Measurements from ENCODE around the gene ST7. TPM values are rescaled to one million over a fixed set of nuclear protein-coding genes. Genes with fewer than 3 reads are reported as not detected.

The ST7 gene
- total RNA-seq, 1 donor, result 19.9 TPM

DNA sequence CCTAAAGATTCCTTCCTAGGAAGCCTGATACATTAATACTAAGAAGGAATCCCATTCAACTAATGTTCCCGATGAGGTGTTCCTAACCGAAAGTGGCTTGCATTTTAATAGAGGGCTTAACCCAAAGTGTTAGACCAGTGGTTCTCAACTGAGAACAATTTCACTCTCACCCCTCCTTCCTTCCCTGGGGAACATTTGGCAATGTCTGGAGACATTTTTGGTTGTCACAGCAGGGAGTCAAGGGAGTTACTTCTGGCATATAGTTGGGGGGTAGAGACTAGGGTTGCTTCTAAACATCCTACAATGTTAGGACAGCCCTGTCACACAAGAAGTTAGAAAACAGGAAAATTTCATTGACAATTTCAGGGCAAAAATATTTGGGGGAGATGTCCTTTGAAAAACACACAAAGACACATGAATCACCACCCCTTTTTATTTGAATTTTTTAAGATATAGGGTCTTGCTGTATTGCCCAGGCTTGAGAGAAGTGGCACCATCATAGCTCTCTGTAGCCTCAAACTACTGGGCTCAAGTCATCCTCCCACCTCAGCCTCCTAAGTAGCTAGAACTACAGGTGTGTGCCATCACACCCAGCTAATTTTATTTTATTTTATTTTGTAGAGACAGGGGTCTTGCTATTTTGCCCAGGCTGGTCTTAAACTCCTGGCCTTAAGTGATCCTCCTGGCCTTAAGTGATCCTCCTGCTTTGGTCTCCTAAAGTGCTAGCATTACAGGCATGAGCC, 318.9 kb downstream of the ST7 start:
- Histone ChIP-seq H3K9me3 (ENCODE audit: low read depth, low read length) (no peaks in the 10 kb centered on the region), H4K20me1 (ENCODE audit: insufficient read depth, low read length) (no peaks in the 10 kb centered on the region), H3K4me3 (ENCODE audit: insufficient read depth, low read length) (no peak overlapping the region), H3K27me3 (ENCODE audit: insufficient read depth, low read length) (no peaks in the 10 kb centered on the region), H2AFZ (ENCODE audit: low read length) (no peak overlapping the region), H3K27ac (ENCODE audit: low read depth, low read length) (no peak overlapping the region), H3K4me2 (ENCODE audit: insufficient read depth, low read length) (no peak overlapping the region), H3K79me2 (ENCODE audit: insufficient read depth, low read length) (no peaks in the 10 kb centered on the region), H3K4me1 (ENCODE audit: insufficient read depth, low read length) (peaks cover 19% of the 10 kb centered on the region), H3K36me3 (ENCODE audit: insufficient read depth, low read length) (no peaks in the 10 kb centered on the region)
- TF ChIP-seq, protein P1, sequence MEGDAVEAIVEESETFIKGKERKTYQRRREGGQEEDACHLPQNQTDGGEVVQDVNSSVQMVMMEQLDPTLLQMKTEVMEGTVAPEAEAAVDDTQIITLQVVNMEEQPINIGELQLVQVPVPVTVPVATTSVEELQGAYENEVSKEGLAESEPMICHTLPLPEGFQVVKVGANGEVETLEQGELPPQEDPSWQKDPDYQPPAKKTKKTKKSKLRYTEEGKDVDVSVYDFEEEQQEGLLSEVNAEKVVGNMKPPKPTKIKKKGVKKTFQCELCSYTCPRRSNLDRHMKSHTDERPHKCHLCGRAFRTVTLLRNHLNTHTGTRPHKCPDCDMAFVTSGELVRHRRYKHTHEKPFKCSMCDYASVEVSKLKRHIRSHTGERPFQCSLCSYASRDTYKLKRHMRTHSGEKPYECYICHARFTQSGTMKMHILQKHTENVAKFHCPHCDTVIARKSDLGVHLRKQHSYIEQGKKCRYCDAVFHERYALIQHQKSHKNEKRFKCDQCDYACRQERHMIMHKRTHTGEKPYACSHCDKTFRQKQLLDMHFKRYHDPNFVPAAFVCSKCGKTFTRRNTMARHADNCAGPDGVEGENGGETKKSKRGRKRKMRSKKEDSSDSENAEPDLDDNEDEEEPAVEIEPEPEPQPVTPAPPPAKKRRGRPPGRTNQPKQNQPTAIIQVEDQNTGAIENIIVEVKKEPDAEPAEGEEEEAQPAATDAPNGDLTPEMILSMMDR (IDR thresholded peaks at IDR 0.05; ENCODE audit: extremely low read depth, low read depth, low read length), result no peak
- no peak for DNase-seq (ENCODE audit: insufficient read length, low spot score, missing footprints)

DNA sequence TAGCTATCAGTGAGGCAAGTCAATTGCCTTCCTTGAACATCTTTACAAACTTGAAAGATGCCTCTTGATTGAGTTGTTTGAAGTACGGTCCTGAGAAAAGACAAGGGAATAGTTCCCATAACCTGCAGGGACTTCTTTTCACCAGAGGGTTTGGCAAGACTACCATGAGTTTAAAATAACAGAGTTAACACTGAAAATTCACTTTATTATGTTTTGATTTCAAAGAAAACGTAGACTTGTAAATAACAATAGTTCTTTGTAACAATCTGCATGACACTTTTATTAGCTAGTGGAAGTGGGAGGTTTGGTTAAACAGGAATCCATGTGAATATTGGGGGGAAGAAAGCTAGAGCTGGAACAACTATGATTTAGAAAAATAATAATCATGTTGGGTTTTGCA, 320.0 kb downstream of the ST7 start:
- H3K27ac ChIP-seq (ENCODE audit: low read depth, low read length), result no peak overlapping the region
- peaks cover 19% of the 10 kb centered on the region for H3K4me1 ChIP-seq (ENCODE audit: insufficient read depth, low read length)
- H2AFZ ChIP-seq (ENCODE audit: low read length), result no peak overlapping the region
- no peaks in the 10 kb centered on the region for H3K27me3 ChIP-seq (ENCODE audit: insufficient read depth, low read length)
- H3K4me2 ChIP-seq (ENCODE audit: insufficient read depth, low read length), result no peak overlapping the region
- TF ChIP-seq, protein P1 (IDR thresholded peaks at IDR 0.05; ENCODE audit: extremely low read depth, low read depth, low read length), result no peak
- DNase-seq (ENCODE audit: insufficient read length, low spot score, missing footprints), result no peak
- H3K4me3 ChIP-seq (ENCODE audit: insufficient read depth, low read length), result no peak overlapping the region
- H4K20me1 ChIP-seq (ENCODE audit: insufficient read depth, low read length), result no peaks in the 10 kb centered on the region
- no peaks in the 10 kb centered on the region for H3K79me2 ChIP-seq (ENCODE audit: insufficient read depth, low read length)
- H3K9me3 ChIP-seq (ENCODE audit: low read depth, low read length), result no peaks in the 10 kb centered on the region
- no peaks in the 10 kb centered on the region for H3K36me3 ChIP-seq (ENCODE audit: insufficient read depth, low read length)

- no peak overlapping the region for H3K4me2 ChIP-seq (ENCODE audit: insufficient read depth, low read length)
- no peaks in the 10 kb centered on the region for H3K36me3 ChIP-seq (ENCODE audit: insufficient read depth, low read length)
- no peaks in the 10 kb centered on the region for H3K9me3 ChIP-seq (ENCODE audit: low read depth, low read length)
- no peaks in the 10 kb centered on the region for H3K79me2 ChIP-seq (ENCODE audit: insufficient read depth, low read length)
- peaks cover 19% of the 10 kb centered on the region for H3K4me1 ChIP-seq (ENCODE audit: insufficient read depth, low read length)
- no peaks in the 10 kb centered on the region for H3K27me3 ChIP-seq (ENCODE audit: insufficient read depth, low read length)
- H4K20me1 ChIP-seq (ENCODE audit: insufficient read depth, low read length), result no peaks in the 10 kb centered on the region
- H3K4me3 ChIP-seq (ENCODE audit: insufficient read depth, low read length), result no peak overlapping the region
- DNase-seq (ENCODE audit: insufficient read length, low spot score, missing footprints), result no peak
- TF ChIP-seq, protein P1 (IDR thresholded peaks at IDR 0.05; ENCODE audit: extremely low read depth, low read depth, low read length), result no peak
- no peak overlapping the region for H2AFZ ChIP-seq (ENCODE audit: low read length)
- no peak overlapping the region for H3K27ac ChIP-seq (ENCODE audit: low read depth, low read length)
These were observed 320.5 kb downstream of the ST7 start for GRCh38 chr7:117273814-117274225.

GRCh38 chr7:117274951-117275350, 321.6 kb downstream of the ST7 start:
- Histone ChIP-seq H3K4me2 (ENCODE audit: insufficient read depth, low read length) (no peak overlapping the region), H4K20me1 (ENCODE audit: insufficient read depth, low read length) (no peaks in the 10 kb centered on the region), H3K79me2 (ENCODE audit: insufficient read depth, low read length) (no peaks in the 10 kb centered on the region), H3K9me3 (ENCODE audit: low read depth, low read length) (no peaks in the 10 kb centered on the region), H3K36me3 (ENCODE audit: insufficient read depth, low read length) (no peaks in the 10 kb centered on the region), H3K27me3 (ENCODE audit: insufficient read depth, low read length) (no peaks in the 10 kb centered on the region), H3K4me3 (ENCODE audit: insufficient read depth, low read length) (no peak overlapping the region), H2AFZ (ENCODE audit: low read length) (no peak overlapping the region), H3K27ac (ENCODE audit: low read depth, low read length) (no peak overlapping the region), H3K4me1 (ENCODE audit: insufficient read depth, low read length) (peaks cover 12% of the 10 kb centered on the region)
- TF ChIP-seq, protein P1 (IDR thresholded peaks at IDR 0.05; ENCODE audit: extremely low read depth, low read depth, low read length), result no peak
- no peak for DNase-seq (ENCODE audit: insufficient read length, low spot score, missing footprints)

All from osteoblast (primary cell).